H9 (cell line): ENCODE data around the gene ZFPL1. TPM values are rescaled to one million over a fixed set of nuclear protein-coding genes. Genes with fewer than 3 reads are reported as not detected.
A peak's percentile ranks its signal among the peaks of the same experiment; 100 is the strongest.

Experiments used
- DNase-seq: peaks from one replicate; pipeline ENCODE4 v3.0.0-alpha.2; 2017
- H2AFZ ChIP-seq: one replicate; pipeline ENCODE4 v1.6.1; 2013; ENCODE audit warnings: mild to moderate bottlenecking, low read length, control low read depth, moderate library complexity
- H2AK5ac ChIP-seq: 2 replicates; pipeline ENCODE4 v1.6.1; 2013; ENCODE audit warnings: low read length, control low read depth, mixed read lengths; ENCODE audit not compliant: insufficient read length
- H2BK120ac ChIP-seq: one replicate; pipeline ENCODE4 v1.6.1; 2013; ENCODE audit warnings: low read depth, mild to moderate bottlenecking, low read length, control low read depth, inconsistent platforms; ENCODE audit not compliant: poor library complexity, severe bottlenecking
- H2BK12ac ChIP-seq: 2 replicates; pipeline ENCODE4 v1.6.1; 2013; ENCODE audit warnings: low read length, control low read depth, mixed read lengths, low read depth; ENCODE audit not compliant: insufficient read length
- H2BK15ac ChIP-seq: 2 replicates; pipeline ENCODE4 v1.6.1; 2013; ENCODE audit warnings: low read depth, low read length, control low read depth
- H2BK20ac ChIP-seq: one replicate; pipeline ENCODE4 v1.6.1; 2013; ENCODE audit warnings: low read depth, mild to moderate bottlenecking, low read length, control low read depth, inconsistent platforms; ENCODE audit not compliant: poor library complexity, severe bottlenecking
- H2BK5ac ChIP-seq: 2 replicates; pipeline ENCODE4 v1.6.1; 2013; ENCODE audit warnings: low read length, control low read depth, mixed read lengths; ENCODE audit not compliant: insufficient read length
- H3K14ac ChIP-seq: 2 replicates; pipeline ENCODE4 v1.6.1; 2013; ENCODE audit warnings: low read length, control low read depth; ENCODE audit not compliant: insufficient read depth
- H3K18ac ChIP-seq: 2 replicates; pipeline ENCODE4 v1.6.1; 2013; ENCODE audit warnings: low read depth, mild to moderate bottlenecking, mixed read lengths, low read length, control low read depth; ENCODE audit not compliant: insufficient read length
- H3K23ac ChIP-seq: 2 replicates; pipeline ENCODE4 v1.6.1; 2013; ENCODE audit warnings: low read length, control low read depth, mixed read lengths, low read depth; ENCODE audit not compliant: insufficient read length
- H3K23me2 ChIP-seq: 2 replicates; pipeline ENCODE4 v1.6.1; 2013; ENCODE audit warnings: low read depth, mild to moderate bottlenecking, mixed read lengths, low read length, control low read depth; ENCODE audit not compliant: insufficient read length, poor library complexity, severe bottlenecking
- H3K27ac ChIP-seq: 2 replicates; pipeline ENCODE4 v1.5.1; 2013; ENCODE audit warnings: low read length, control low read depth, mixed read lengths, low read depth; ENCODE audit not compliant: insufficient read length
- H3K27me3 ChIP-seq: 2 replicates; pipeline ENCODE4 v1.6.1; 2013; ENCODE audit warnings: low read length, control low read depth, inconsistent platforms; ENCODE audit not compliant: insufficient read depth
- H3K4ac ChIP-seq: 2 replicates; pipeline ENCODE4 v1.6.1; 2013; ENCODE audit warnings: low read depth, mild to moderate bottlenecking, control low read depth, inconsistent platforms, low read length, moderate library complexity
- H3K4me1 ChIP-seq: 2 replicates; pipeline ENCODE4 v1.6.1; 2013; ENCODE audit warnings: low read length, control low read depth, inconsistent platforms; ENCODE audit not compliant: insufficient read depth
- H3K4me2 ChIP-seq: 2 replicates; pipeline ENCODE4 v1.6.1; 2013; ENCODE audit warnings: low read length, control low read depth, mixed read lengths; ENCODE audit not compliant: insufficient read length, insufficient read depth
- H3K56ac ChIP-seq: 2 replicates; pipeline ENCODE4 v1.6.1; 2013; ENCODE audit warnings: low read depth, mild to moderate bottlenecking, mixed read lengths, low read length, control low read depth; ENCODE audit not compliant: insufficient read length
- H3K79me1 ChIP-seq: 2 replicates; pipeline ENCODE4 v1.6.1; 2013; ENCODE audit warnings: low read depth, mild to moderate bottlenecking, moderate library complexity, low read length, control low read depth, inconsistent platforms; ENCODE audit not compliant: insufficient read depth, poor library complexity, severe bottlenecking
- H3K79me2 ChIP-seq: 2 replicates; pipeline ENCODE4 v1.6.1; 2013; ENCODE audit warnings: low read length, control low read depth, inconsistent platforms; ENCODE audit not compliant: insufficient read depth
- H3K9ac ChIP-seq: 2 replicates; pipeline ENCODE4 v1.6.1; 2013; ENCODE audit warnings: low read length, control low read depth, mixed read lengths; ENCODE audit not compliant: insufficient read length; ENCODE audit errors: extremely low read depth
- H3K9me3 ChIP-seq: one replicate; pipeline ENCODE4 v1.6.1; 2013; ENCODE audit warnings: low read depth, low read length, inconsistent platforms; ENCODE audit not compliant: control insufficient read depth
- H3T11ph ChIP-seq: one replicate; pipeline ENCODE4 v1.6.1; 2013; ENCODE audit warnings: mild to moderate bottlenecking, low read length, control low read depth, inconsistent platforms
- H4K20me1 ChIP-seq: one replicate; pipeline ENCODE4 v1.6.1; 2013; ENCODE audit not compliant: control insufficient read depth, insufficient read length, insufficient read depth
- H4K5ac ChIP-seq: 2 replicates; pipeline ENCODE4 v1.6.1; 2013; ENCODE audit warnings: low read depth, mild to moderate bottlenecking, mixed read lengths, low read length, control low read depth; ENCODE audit not compliant: insufficient read length
- H4K8ac ChIP-seq: replicated peaks from 2 replicates; pipeline ENCODE4 v1.6.1; 2013; ENCODE audit warnings: low read length, control low read depth, mixed read lengths, low read depth; ENCODE audit not compliant: insufficient read length
- H4K91ac ChIP-seq: 2 replicates; pipeline ENCODE4 v1.6.1; 2013; ENCODE audit warnings: low read depth, mild to moderate bottlenecking, moderate library complexity, mixed read lengths, low read length, control low read depth; ENCODE audit not compliant: insufficient read length
- H3K27ac Mint-ChIP-seq, 3 experiments: 2 replicates in 2 of 3; 3 replicates in 1 of 3; pipeline ENCODE4 v1.8.0; 2020 to 2021; ENCODE audit warnings: mixed read lengths in 3 of 3, mild to moderate bottlenecking in 1 of 3, moderate library complexity in 1 of 3
- H3K27me3 Mint-ChIP-seq: 2 replicates; pipeline ENCODE4 v1.8.0; 2021; ENCODE audit warnings: low read depth, mild to moderate bottlenecking, moderate library complexity, mixed read lengths
- H3K36me3 Mint-ChIP-seq, 3 experiments: 2 replicates in 2 of 3; 3 replicates in 1 of 3; pipeline ENCODE4 v1.8.0; 2020 to 2021; ENCODE audit warnings: low read depth in 3 of 3, mixed read lengths in 3 of 3; ENCODE audit not compliant: insufficient read depth in 1 of 3
- H3K4me1 Mint-ChIP-seq, 2 experiments: 2 replicates each; pipeline ENCODE4 v1.8.0; 2020; ENCODE audit warnings: mixed read lengths in 2 of 2
- H3K4me3 Mint-ChIP-seq, 2 experiments: 2 replicates in 1 of 2; 3 replicates in 1 of 2; pipeline ENCODE4 v1.8.0; 2020 to 2021; ENCODE audit warnings: mild to moderate bottlenecking in 2 of 2, mixed read lengths in 2 of 2, moderate library complexity in 1 of 2
- H3K9me3 Mint-ChIP-seq, 2 experiments: 2 replicates in 1 of 2; 3 replicates in 1 of 2; pipeline ENCODE4 v1.8.0; 2020; ENCODE audit warnings: mild to moderate bottlenecking in 2 of 2, mixed read lengths in 2 of 2, moderate library complexity in 1 of 2
- WGBS: extraction: QIAGEN DNeasy Blood & Tissue Kit; methylation state at CpG from one replicate; pipeline ENCODE4 v1.1.7; 2013; ENCODE audit warnings: missing lambda C conversion rate, low lambda C conversion rate, mixed read lengths; ENCODE audit not compliant: insufficient read length; ENCODE audit errors: extremely low coverage; 5-methylcytosine and 5-hydroxymethylcytosine counted together
- microRNA-seq: library from miRNA; unstranded; fragments of <30 nt; microRNA quantifications from one replicate; pipeline ENCODE4, GENCODE V29; 2020; ENCODE audit warnings: borderline microRNAs expressed
- total RNA-seq: library from RNA; stranded (reverse); gene quantifications from 2 replicates; pipeline ENCODE4 v1.2.1, GENCODE V29; 2021
- TF ChIP-seq, protein P1 (sequence below): fragments of 200-600 bp; sonication (generic); conservative IDR thresholded peaks from 3 replicates; pipeline ENCODE4 v1.8.0; 2021; ENCODE audit warnings: antibody characterized with exemption, mild to moderate bottlenecking

Gene ZFPL1
- total RNA-seq, 1 experiment from 2014 or later: 24.2 TPM

- H3K36me3 Mint-ChIP-seq: peaks cover 0 to 16% (median 13%) of the 10 kb centered on the region in 3 experiments; a peak in 5 of 7 replicates
- no peaks in the 10 kb centered on the region for H3K9me3 ChIP-seq
- no peak overlapping the region for H2AFZ ChIP-seq
- no peak overlapping the region for H4K5ac ChIP-seq
- no peak overlapping the region for H3K27ac ChIP-seq
- TF ChIP-seq, protein P1, sequence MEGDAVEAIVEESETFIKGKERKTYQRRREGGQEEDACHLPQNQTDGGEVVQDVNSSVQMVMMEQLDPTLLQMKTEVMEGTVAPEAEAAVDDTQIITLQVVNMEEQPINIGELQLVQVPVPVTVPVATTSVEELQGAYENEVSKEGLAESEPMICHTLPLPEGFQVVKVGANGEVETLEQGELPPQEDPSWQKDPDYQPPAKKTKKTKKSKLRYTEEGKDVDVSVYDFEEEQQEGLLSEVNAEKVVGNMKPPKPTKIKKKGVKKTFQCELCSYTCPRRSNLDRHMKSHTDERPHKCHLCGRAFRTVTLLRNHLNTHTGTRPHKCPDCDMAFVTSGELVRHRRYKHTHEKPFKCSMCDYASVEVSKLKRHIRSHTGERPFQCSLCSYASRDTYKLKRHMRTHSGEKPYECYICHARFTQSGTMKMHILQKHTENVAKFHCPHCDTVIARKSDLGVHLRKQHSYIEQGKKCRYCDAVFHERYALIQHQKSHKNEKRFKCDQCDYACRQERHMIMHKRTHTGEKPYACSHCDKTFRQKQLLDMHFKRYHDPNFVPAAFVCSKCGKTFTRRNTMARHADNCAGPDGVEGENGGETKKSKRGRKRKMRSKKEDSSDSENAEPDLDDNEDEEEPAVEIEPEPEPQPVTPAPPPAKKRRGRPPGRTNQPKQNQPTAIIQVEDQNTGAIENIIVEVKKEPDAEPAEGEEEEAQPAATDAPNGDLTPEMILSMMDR: no peak
- H3K27me3 ChIP-seq: no peaks in the 10 kb centered on the region
- H3K79me2 ChIP-seq: no peaks in the 10 kb centered on the region
- no peak overlapping the region for H2BK120ac ChIP-seq
- H2AK5ac ChIP-seq: no peak overlapping the region
- no peaks in the 10 kb centered on the region for H3K79me1 ChIP-seq
- H3K14ac ChIP-seq: no peak overlapping the region
- no peak overlapping the region for H3K23ac ChIP-seq
- H3T11ph ChIP-seq: no peak overlapping the region
- no peak overlapping the region for H2BK20ac ChIP-seq
- H3K4me1 Mint-ChIP-seq: peaks cover 19 to 23% of the 10 kb centered on the region in 2 experiments
- no peak for DNase-seq
- H3K27ac Mint-ChIP-seq: no peak overlapping the region
- H4K8ac ChIP-seq: no peak overlapping the region
- peak overlapping the region; percentile 57 to 93; a peak in 1 of 5 replicates for H3K4me3 Mint-ChIP-seq
- H3K4ac ChIP-seq: no peak overlapping the region
- no peak overlapping the region for H3K56ac ChIP-seq
- no peak overlapping the region for H2BK5ac ChIP-seq
- H3K4me1 ChIP-seq: no peaks in the 10 kb centered on the region
- no peak overlapping the region for H3K18ac ChIP-seq
- H3K9ac ChIP-seq: no peak overlapping the region
- H4K91ac ChIP-seq: no peak overlapping the region
- H2BK15ac ChIP-seq: no peak overlapping the region
- H4K20me1 ChIP-seq: no peaks in the 10 kb centered on the region
- WGBS: no CpG with 5 or more reads among the region's 15 CpGs
- no peaks in the 10 kb centered on the region; a peak in 1 of 5 replicates for H3K9me3 Mint-ChIP-seq
- peaks cover 16% of the 10 kb centered on the region for H3K27me3 Mint-ChIP-seq
- no peak overlapping the region for H3K4me2 ChIP-seq
- H2BK12ac ChIP-seq: no peak overlapping the region
- peaks cover 14% of the 10 kb centered on the region for H3K23me2 ChIP-seq
Measured at GRCh38 chr11:65136515-65137096, 52.6 kb downstream of the ZFPL1 start.

Small RNA genes lying within 50 kb of the gene (microRNA-seq; reads per million reads assigned to microRNA genes)
- not detected for gene MIR6751

Other genes with a start within 250 kb of the ZFPL1 start
- 24.2 and 24.9 TPM in 2 replicates for gene CDC42BPG, start 239.6 kb upstream of the ZFPL1 start, total RNA-seq
- gene EHD1, start 205.6 kb upstream of the ZFPL1 start, total RNA-seq: 29.1 and 31.0 TPM in 2 replicates
- gene ATG2A, start 167.0 kb upstream of the ZFPL1 start, total RNA-seq: 21.3 and 22.1 TPM in 2 replicates
- gene PPP2R5B, start 159.5 kb upstream of the ZFPL1 start, total RNA-seq: 5.0 and 6.3 TPM in 2 replicates
- gene GPHA2, start 148.3 kb upstream of the ZFPL1 start, total RNA-seq: 1.3 and 2.1 TPM in 2 replicates
- gene MAJIN, start 112.1 kb upstream of the ZFPL1 start, total RNA-seq: not detected in 2 replicates
- 0.72 and 1.0 TPM in 2 replicates for gene BATF2, start 87.3 kb upstream of the ZFPL1 start, total RNA-seq
- 200 and 203 TPM in 2 replicates for gene ARL2, start 70.1 kb upstream of the ZFPL1 start, total RNA-seq
- gene SNX15, start 56.8 kb upstream of the ZFPL1 start, total RNA-seq: 24.3 and 25.7 TPM in 2 replicates
- gene SAC3D1, start 43.0 kb upstream of the ZFPL1 start, total RNA-seq: 20.7 and 21.9 TPM in 2 replicates
- gene NAALADL1, start 25.7 kb upstream of the ZFPL1 start, total RNA-seq: 1.0 and 1.2 TPM in 2 replicates
- gene CDCA5, start 182 bp upstream of the ZFPL1 start, total RNA-seq: 93.9 and 94.8 TPM in 2 replicates
- 94.7 and 98.5 TPM in 2 replicates for gene VPS51, start 12.0 kb downstream of the ZFPL1 start, total RNA-seq
- 74.8 and 76.1 TPM in 2 replicates for gene TM7SF2, start 27.6 kb downstream of the ZFPL1 start, total RNA-seq
- gene ZNHIT2, start 33.5 kb downstream of the ZFPL1 start, total RNA-seq: 18.3 and 19.0 TPM in 2 replicates
- 898 and 954 TPM in 2 replicates for gene FAU, start 37.9 kb downstream of the ZFPL1 start, total RNA-seq
- 66.7 and 73.4 TPM in 2 replicates for gene MRPL49, start 38.1 kb downstream of the ZFPL1 start, total RNA-seq
- gene SYVN1, start 50.3 kb downstream of the ZFPL1 start, total RNA-seq: 31.3 and 31.6 TPM in 2 replicates
- gene SPDYC, start 86.0 kb downstream of the ZFPL1 start, total RNA-seq: 0.44 and 0.61 TPM in 2 replicates
- 175 and 178 TPM in 2 replicates for gene CAPN1, start 97.7 kb downstream of the ZFPL1 start, total RNA-seq
- 37.7 and 41.5 TPM in 2 replicates for gene POLA2, start 177.7 kb downstream of the ZFPL1 start, total RNA-seq
- gene CDC42EP2, start 230.6 kb downstream of the ZFPL1 start, total RNA-seq: 10.9 and 11.9 TPM in 2 replicates
- gene DPF2, start 249.6 kb downstream of the ZFPL1 start, total RNA-seq: 75.3 and 81.4 TPM in 2 replicates